Hepatocyte (in vitro differentiated cells): ENCODE results near the gene PIK3R2. TPM values are rescaled to one million over a fixed set of nuclear protein-coding genes. Genes with fewer than 3 reads are reported as not detected.

ENCODE experiments used
- DNase-seq: peaks from one replicate; pipeline ENCODE4 v3.0.0-alpha.2; 2016; ENCODE audit warnings: low spot score
- H2AFZ ChIP-seq: fragments of 200-600 bp; sonication (generic); 2 replicates; pipeline ENCODE4 v1.6.0; 2016; ENCODE audit warnings: antibody characterized with exemption, mild to moderate bottlenecking
- H3K27ac ChIP-seq: fragments of 200-600 bp; sonication (generic); 2 replicates; pipeline ENCODE4 v1.5.1; 2016; ENCODE audit warnings: mild to moderate bottlenecking
- H3K27me3 ChIP-seq: fragments of 200-600 bp; sonication (generic); 2 replicates; pipeline ENCODE4 v1.6.1; 2016
- H3K36me3 ChIP-seq: fragments of 200-600 bp; sonication (generic); replicated peaks from 2 replicates; pipeline ENCODE4 v1.5.1; 2016; ENCODE audit warnings: low read depth; ENCODE audit not compliant: insufficient read depth
- H3K4me1 ChIP-seq: fragments of 200-600 bp; sonication (generic); 2 replicates; pipeline ENCODE4 v1.5.1; 2016; ENCODE audit warnings: mild to moderate bottlenecking, moderate library complexity; ENCODE audit not compliant: insufficient read depth
- H3K4me2 ChIP-seq: fragments of 200-600 bp; sonication (generic); 2 replicates; pipeline ENCODE4 v1.6.0; 2016
- H3K4me3 ChIP-seq: fragments of 200-600 bp; sonication (generic); 2 replicates; pipeline ENCODE4 v1.5.1; 2016; ENCODE audit warnings: mild to moderate bottlenecking
- H3K79me2 ChIP-seq: fragments of 200-600 bp; sonication (generic); 2 replicates; pipeline ENCODE4 v1.6.0; 2017; ENCODE audit warnings: mild to moderate bottlenecking
- H3K9me2 ChIP-seq: fragments of 200-600 bp; sonication (generic); replicated peaks from 2 replicates; pipeline ENCODE4 v1.6.0; 2017; ENCODE audit warnings: mild to moderate bottlenecking; ENCODE audit not compliant: insufficient read depth
- H3K9me3 ChIP-seq: fragments of 200-600 bp; sonication (generic); 2 replicates; pipeline ENCODE4 v1.5.1; 2016; ENCODE audit warnings: low read depth, mild to moderate bottlenecking
- H4K20me1 ChIP-seq: fragments of 200-600 bp; sonication (generic); 2 replicates; pipeline ENCODE4 v1.6.0; 2016; ENCODE audit warnings: mild to moderate bottlenecking; ENCODE audit not compliant: insufficient read depth, poor library complexity, severe bottlenecking
- CTCF ChIP-seq: fragments of 200-600 bp; sonication (generic); IDR thresholded peaks from 2 replicates; pipeline ENCODE4 v1.5.1; 2016; ENCODE audit warnings: antibody characterized with exemption, mild to moderate bottlenecking; ENCODE audit not compliant: poor library complexity
- EZH2 ChIP-seq: fragments of 200-600 bp; sonication (generic); IDR thresholded peaks from 2 replicates; pipeline ENCODE4 v1.6.1; 2016; ENCODE audit warnings: antibody characterized with exemption, mild to moderate bottlenecking, borderline replicate concordance
- EZH2phosphoT487 ChIP-seq: fragments of 200-600 bp; sonication (generic); IDR thresholded peaks from one replicate; pipeline ENCODE4 v1.6.1; 2018; ENCODE audit warnings: antibody characterized with exemption, mild to moderate bottlenecking, low read depth, moderate library complexity; ENCODE audit not compliant: unreplicated experiment, severe bottlenecking
- WGBS: methylation state at CpG from one replicate; pipeline ENCODE4 v1.1.6; 2016; ENCODE audit warnings: low lambda C conversion rate; ENCODE audit errors: missing lambda C conversion rate; 5-methylcytosine and 5-hydroxymethylcytosine counted together
- polyA plus RNA-seq: library from polyadenylated mRNA; unstranded; fragments of >200 nt; fragmentation: Nextera tagmentation; extraction: Ambion mirVana; gene quantifications from 2 replicates; pipeline ENCODE4 v1.2.1, GENCODE V29; 2016
- total RNA-seq: library from RNA; depleted of rRNA; stranded (reverse); fragments of >200 nt; gene quantifications from 2 replicates; pipeline ENCODE4 v1.2.3, GENCODE V29; 2014

PIK3R2 gene
- total and polyA plus RNA-seq, 2 experiments from 2014 or later, result 29.9 to 52.2 TPM

DNA sequence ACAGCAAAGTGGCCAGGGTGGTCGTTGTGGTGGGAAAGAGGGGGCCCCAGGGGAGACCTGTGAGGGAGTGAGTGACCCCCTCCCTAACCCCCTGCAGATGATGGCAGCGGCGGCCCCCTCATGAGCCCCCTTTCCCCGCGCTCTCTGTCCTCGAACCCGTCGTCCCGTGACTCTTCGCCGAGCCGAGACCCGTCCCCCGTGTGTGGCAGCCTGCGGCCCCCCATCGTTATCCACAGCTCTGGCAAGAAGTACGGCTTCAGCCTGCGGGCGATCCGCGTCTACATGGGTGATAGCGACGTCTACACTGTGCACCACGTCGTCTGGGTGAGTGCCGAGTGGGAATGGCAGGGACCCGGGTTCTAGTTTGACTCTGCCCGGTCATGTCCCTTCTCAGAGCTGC, 8.1 kb upstream of the PIK3R2 start:
- WGBS, result 98% methylated on average over 21 of the region's 28 CpGs
- Histone ChIP-seq H3K4me2 (no peak overlapping the region), H3K36me3 (no peaks in the 10 kb centered on the region), H3K27me3 (no peaks in the 10 kb centered on the region), H3K9me3 (no peaks in the 10 kb centered on the region), H3K4me3 (no peak overlapping the region), H3K4me1 (no peaks in the 10 kb centered on the region), H2AFZ (no peak overlapping the region), H3K79me2 (no peaks in the 10 kb centered on the region), H3K27ac (no peak overlapping the region), H4K20me1 (no peaks in the 10 kb centered on the region), H3K9me2 (no peaks in the 10 kb centered on the region)
- no peak for DNase-seq
- TF ChIP-seq EZH2 (no peak), CTCF (no peak), EZH2phosphoT487 (no peak)

GRCh38 chr19:18145391-18145999, 7.5 kb upstream of the PIK3R2 start:
- no peaks in the 10 kb centered on the region for H3K79me2 ChIP-seq
- H3K4me1 ChIP-seq, result no peaks in the 10 kb centered on the region
- no peaks in the 10 kb centered on the region for H3K27me3 ChIP-seq
- no peaks in the 10 kb centered on the region for H3K9me3 ChIP-seq
- no peak overlapping the region for H3K4me2 ChIP-seq
- H2AFZ ChIP-seq, result no peak overlapping the region
- H3K36me3 ChIP-seq, result no peaks in the 10 kb centered on the region
- no peak overlapping the region for H3K27ac ChIP-seq
- no peak for TF ChIP-seq EZH2phosphoT487
- no peak for TF ChIP-seq EZH2
- no peak for TF ChIP-seq CTCF
- no peak for DNase-seq
- H3K9me2 ChIP-seq, result no peaks in the 10 kb centered on the region
- 94% methylated on average over 19 of the region's 19 CpGs for WGBS
- no peaks in the 10 kb centered on the region for H4K20me1 ChIP-seq
- H3K4me3 ChIP-seq, result no peak overlapping the region

DNA sequence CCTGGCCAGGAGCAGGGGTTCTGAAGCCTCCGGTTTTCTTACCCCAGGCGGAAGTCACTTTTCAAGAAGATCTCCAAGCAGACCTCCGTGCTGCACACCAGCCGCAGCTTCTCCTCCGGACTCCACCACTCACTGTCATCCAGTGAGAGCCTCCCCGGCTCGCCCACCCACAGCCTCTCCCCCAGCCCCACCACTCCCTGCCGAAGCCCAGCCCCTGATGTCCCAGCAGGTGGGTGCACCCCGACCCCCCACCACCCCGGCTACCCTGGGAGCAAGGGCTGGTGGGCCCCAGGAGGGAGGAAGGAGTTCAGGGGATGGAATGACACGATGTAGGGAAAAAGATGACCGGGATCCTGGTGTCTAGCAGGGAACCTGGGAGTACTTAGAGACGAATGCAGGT, 5.6 kb upstream of the PIK3R2 start:
- no peaks in the 10 kb centered on the region for H3K27me3 ChIP-seq
- no peaks in the 10 kb centered on the region for H3K36me3 ChIP-seq
- H4K20me1 ChIP-seq, result no peaks in the 10 kb centered on the region
- WGBS, result 96% methylated on average over 11 of the region's 13 CpGs
- peaks cover 5% of the 10 kb centered on the region for H3K4me1 ChIP-seq
- no peaks in the 10 kb centered on the region for H3K79me2 ChIP-seq
- H3K9me2 ChIP-seq, result no peaks in the 10 kb centered on the region
- no peaks in the 10 kb centered on the region for H3K9me3 ChIP-seq
- no peak overlapping the region for H3K27ac ChIP-seq
- no peak for DNase-seq
- TF ChIP-seq EZH2 (no peak), EZH2phosphoT487 (no peak), CTCF (no peak)
- no peak overlapping the region for H2AFZ ChIP-seq
- H3K4me3 ChIP-seq, result no peak overlapping the region
- H3K4me2 ChIP-seq, result no peak overlapping the region
